ENCODE data around the gene EPN1.

DNA sequence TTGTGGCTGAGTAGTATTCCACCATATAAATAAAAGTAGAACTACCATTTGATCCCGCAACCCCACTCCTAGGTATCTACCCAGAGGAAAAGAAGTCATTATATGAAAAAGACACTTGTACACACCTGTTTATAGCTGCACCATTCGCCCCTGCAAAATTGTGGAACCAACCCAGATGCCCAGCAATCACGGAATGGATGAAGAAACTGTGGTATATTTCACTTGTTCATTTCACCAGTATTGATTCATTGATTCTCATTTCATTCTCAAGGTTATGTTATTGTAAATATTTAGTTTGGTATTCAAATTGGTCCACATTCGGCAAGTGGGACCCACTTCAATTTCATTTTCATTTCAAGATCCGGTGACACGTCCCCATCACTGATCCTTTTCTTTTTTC is 75.7 kb downstream of the EPN1 start:
- TF ChIP-seq POLR2A (IDR thresholded peaks at IDR 0.05), result no peak
- no peak for TF ChIP-seq CTCF (IDR thresholded peaks at IDR 0.05)

Data from transverse colon (tissue), 3 donors.